Body of pancreas (tissue), 4 donors: ENCODE measurements around the gene PCBP3. TPM values are rescaled to one million over a fixed set of nuclear protein-coding genes. Genes with fewer than 3 reads are reported as not detected.
"Not testable (repeated sequence)": the region's sequence is repeated elsewhere in the genome, so short reads cannot be mapped to it uniquely, and the experiment has no call there.

Source experiments
- ATAC-seq: fragments of 150-250 bp; one replicate; pipeline ENCODE4 v1.9.1; 2016
- DNase-seq, 4 donors: peaks; one replicate each; pipeline ENCODE4 v3.0.0-alpha.2; 2019
- H3K27ac ChIP-seq, 4 donors: fragments of 200-600 bp; sonication (generic); 1 replicate in 3 of 4; 2 replicates in 1 of 4; pipeline versions ENCODE4 v1.5.1 to v1.6.1; 2016 to 2019; ENCODE audit warnings: mild to moderate bottlenecking in 1 of 4, mixed read lengths in 1 of 4, moderate library complexity in 1 of 4
- H3K27me3 ChIP-seq, 2 donors: fragments of 200-600 bp; sonication (generic); one replicate each; pipeline ENCODE4 v1.6.0; 2016; ENCODE audit warnings: mild to moderate bottlenecking in 1 of 2
- H3K36me3 ChIP-seq, 2 donors: fragments of 200-600 bp; sonication (generic); replicated peaks in 1 of 2; 2 replicates each; pipeline ENCODE4 v1.5.1; 2016; ENCODE audit warnings: low read depth in 2 of 2; ENCODE audit not compliant: insufficient read depth in 1 of 2
- H3K4me1 ChIP-seq: fragments of 200-600 bp; sonication (generic); one replicate; pipeline ENCODE4 v1.6.0; 2016
- H3K4me3 ChIP-seq, 2 donors: fragments of 200-600 bp; sonication (generic); 1 replicate in 1 of 2; 2 replicates in 1 of 2; pipeline ENCODE4 v1.5.1; 2016 to 2019
- H3K9me3 ChIP-seq, 3 donors: fragments of 200-600 bp; sonication (generic); 1 replicate in 2 of 3; 2 replicates in 1 of 3; pipeline ENCODE4 v1.5.1; 2016
- POLR2A ChIP-seq, 3 donors: fragments of 450-650 bp; IDR thresholded peaks; one replicate each; pipeline ENCODE4 v1.6.1; 2016; ENCODE audit warnings: antibody characterized with exemption in 3 of 3, mild to moderate bottlenecking in 2 of 3
- WGBS, 2 donors: methylation state at CpG; one replicate each; pipeline ENCODE4 v1.1.5; 2017; 5-methylcytosine and 5-hydroxymethylcytosine counted together
- intact Hi-C: fragments of 100-400 bp; cut with DNase I; formaldehyde crosslinking; loops from one replicate; pipeline ENCODE4 v1.15.1; 2023
- total RNA-seq, 2 donors: library from RNA; depleted of rRNA; stranded (reverse); fragments of >200 nt; gene quantifications; one replicate each; pipeline ENCODE4 v1.1.0, GENCODE V29; 2016
- TF ChIP-seq, protein P1 (sequence below), 7 experiments: fragments of 450-650 bp in 4 of 7; fragments of 200-600 bp in 3 of 7; sonication (generic) in 3 of 7; IDR thresholded peaks; one replicate each; pipeline ENCODE4 v1.5.1; 2016 to 2019; ENCODE audit warnings: antibody characterized with exemption in 7 of 7

Gene PCBP3
- total RNA-seq, 2 donors from 2014 or later: 1.3 to 4.6 TPM

DNA sequence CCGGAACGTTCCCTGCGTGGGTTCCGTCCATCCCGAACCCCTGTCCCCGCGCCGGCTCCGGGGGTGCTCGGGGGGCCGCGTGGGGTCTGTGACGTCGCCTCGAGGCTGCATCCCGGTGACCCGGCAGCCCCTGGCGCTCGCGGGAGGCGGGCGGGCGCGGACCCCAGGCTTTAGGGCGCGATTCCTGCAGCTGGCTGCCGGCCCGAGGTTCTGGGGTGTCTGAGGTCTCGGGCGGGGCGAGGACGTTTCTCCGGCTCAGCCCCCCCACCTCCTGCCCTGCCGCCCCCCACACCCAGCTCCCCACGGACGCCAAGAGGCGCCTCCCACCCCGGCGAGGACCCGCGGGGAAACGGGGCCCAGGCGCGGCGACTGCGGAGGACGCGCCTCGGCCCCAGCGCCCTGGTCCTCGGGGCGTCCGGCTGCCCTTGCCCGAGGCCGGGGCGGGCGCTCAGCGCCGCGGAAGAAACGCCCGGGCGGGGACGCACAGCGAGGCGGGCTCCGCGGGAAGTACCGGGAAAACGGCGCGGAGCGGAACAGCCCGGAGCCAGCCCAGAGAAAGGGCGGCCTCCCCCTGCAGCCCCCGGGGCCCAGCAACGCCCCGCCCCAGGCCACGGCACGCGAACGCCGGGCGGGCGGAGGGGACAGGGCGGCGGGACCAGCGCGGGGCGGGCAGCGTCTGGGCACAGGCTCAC is 1.3 kb upstream of the PCBP3 start:
- 11 to 31% methylated on average over 10 to 53 of the region's 91 CpGs for WGBS, 2 donors
- no peaks in the 10 kb centered on the region for H3K27me3 ChIP-seq
- no peaks in the 10 kb centered on the region for H3K9me3 ChIP-seq
- intact Hi-C loops: no loop called here
- peak in 1 of 4 donors; percentile 28 for DNase-seq
- ATAC-seq: no peak
- no peaks in the 10 kb centered on the region for H3K36me3 ChIP-seq
- H3K27ac ChIP-seq: no peak overlapping the region
- H3K4me1 ChIP-seq: no peaks in the 10 kb centered on the region
- H3K4me3 ChIP-seq: no peak overlapping the region
- TF ChIP-seq POLR2A (IDR thresholded peaks at IDR 0.05): no peak
- TF ChIP-seq, protein P1, sequence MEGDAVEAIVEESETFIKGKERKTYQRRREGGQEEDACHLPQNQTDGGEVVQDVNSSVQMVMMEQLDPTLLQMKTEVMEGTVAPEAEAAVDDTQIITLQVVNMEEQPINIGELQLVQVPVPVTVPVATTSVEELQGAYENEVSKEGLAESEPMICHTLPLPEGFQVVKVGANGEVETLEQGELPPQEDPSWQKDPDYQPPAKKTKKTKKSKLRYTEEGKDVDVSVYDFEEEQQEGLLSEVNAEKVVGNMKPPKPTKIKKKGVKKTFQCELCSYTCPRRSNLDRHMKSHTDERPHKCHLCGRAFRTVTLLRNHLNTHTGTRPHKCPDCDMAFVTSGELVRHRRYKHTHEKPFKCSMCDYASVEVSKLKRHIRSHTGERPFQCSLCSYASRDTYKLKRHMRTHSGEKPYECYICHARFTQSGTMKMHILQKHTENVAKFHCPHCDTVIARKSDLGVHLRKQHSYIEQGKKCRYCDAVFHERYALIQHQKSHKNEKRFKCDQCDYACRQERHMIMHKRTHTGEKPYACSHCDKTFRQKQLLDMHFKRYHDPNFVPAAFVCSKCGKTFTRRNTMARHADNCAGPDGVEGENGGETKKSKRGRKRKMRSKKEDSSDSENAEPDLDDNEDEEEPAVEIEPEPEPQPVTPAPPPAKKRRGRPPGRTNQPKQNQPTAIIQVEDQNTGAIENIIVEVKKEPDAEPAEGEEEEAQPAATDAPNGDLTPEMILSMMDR (IDR thresholded peaks at IDR 0.05): no peak

DNA sequence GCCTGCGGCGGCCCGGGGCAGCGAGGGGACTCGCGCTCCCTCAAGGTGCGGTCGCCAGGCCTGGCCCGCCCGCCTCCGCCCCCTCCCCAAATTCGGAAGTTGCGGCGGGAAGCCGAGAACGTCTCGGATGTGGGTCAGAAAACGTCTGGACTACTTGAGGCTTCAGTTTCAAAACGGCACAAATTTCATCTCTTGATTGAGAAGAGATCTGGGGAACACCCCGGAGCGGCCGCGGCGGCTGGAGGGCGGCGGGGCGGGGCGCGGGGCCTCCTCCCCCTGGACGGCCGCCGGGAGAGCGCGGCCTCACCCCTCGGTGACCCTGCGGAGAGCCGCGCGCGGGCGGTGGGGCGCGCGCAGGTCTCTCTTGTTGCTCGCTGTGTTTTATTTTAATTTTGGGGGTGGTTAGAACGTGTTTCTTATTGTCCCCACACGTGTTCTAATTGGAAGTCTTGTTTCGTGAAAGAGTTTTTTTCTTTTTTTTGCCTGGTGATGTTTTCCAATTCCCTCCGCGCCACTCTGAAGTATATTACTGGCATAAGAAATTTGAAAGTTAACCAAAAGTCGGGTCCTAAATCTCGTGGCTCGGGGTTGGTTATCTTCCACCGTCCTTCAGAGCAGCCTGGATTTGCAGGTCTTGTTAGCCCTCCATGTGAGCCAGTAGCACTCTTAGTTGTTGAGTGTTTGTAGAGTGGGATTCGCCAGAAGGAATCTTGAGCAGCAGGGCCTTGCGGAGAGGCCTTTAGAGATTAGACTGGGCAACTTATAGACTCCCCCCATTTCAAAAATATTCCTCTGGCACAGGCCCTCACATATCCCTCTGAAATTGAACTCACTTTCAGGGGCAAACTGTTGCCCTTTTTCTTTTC is 749 bp downstream of the PCBP3 start:
- Histone ChIP-seq H3K4me3 (no peak overlapping the region), H3K4me1 (no peaks in the 10 kb centered on the region), H3K27ac (no peak overlapping the region), H3K36me3 (no peaks in the 10 kb centered on the region), H3K9me3 (no peaks in the 10 kb centered on the region), H3K27me3 (no peaks in the 10 kb centered on the region)
- TF ChIP-seq POLR2A (IDR thresholded peaks at IDR 0.05): no peak
- TF ChIP-seq, protein P1 (IDR thresholded peaks at IDR 0.05): no peak
- ATAC-seq: no peak
- DNase-seq: no peak
- intact Hi-C loops: no loop called here
- 5 to 13% methylated on average over 27 to 56 of the region's 56 CpGs for WGBS, 2 donors

DNA sequence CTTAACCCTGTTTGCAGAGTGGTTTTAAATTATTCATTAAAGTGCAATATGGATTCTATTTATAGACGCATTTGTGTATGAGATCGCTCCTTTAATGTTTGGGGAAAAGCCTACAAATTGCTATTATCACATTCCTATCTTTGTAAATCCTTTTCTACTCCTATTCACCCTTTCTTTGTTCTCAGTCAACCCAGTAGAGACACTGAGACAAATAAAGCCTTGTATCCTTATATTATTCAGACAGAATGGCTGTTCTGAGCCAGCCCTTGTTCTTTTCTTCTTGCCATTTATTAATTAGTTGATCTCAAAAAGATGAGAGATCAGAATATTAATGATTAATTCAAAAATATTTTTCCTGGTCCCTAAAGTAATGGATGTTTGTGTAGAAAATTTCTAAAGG is 8.4 kb downstream of the PCBP3 start:
- Histone ChIP-seq H3K36me3 (no peaks in the 10 kb centered on the region), H3K27me3 (no peaks in the 10 kb centered on the region), H3K9me3 (no peaks in the 10 kb centered on the region), H3K4me3 (no peak overlapping the region), H3K4me1 (no peaks in the 10 kb centered on the region), H3K27ac (no peak overlapping the region)
- DNase-seq (no peak), ATAC-seq (no peak)
- WGBS, 2 donors: 51 to 54% methylated on average over 2 of the region's 2 CpGs
- intact Hi-C loops: no loop called here
- TF ChIP-seq, protein P1 (IDR thresholded peaks at IDR 0.05): no peak

DNA sequence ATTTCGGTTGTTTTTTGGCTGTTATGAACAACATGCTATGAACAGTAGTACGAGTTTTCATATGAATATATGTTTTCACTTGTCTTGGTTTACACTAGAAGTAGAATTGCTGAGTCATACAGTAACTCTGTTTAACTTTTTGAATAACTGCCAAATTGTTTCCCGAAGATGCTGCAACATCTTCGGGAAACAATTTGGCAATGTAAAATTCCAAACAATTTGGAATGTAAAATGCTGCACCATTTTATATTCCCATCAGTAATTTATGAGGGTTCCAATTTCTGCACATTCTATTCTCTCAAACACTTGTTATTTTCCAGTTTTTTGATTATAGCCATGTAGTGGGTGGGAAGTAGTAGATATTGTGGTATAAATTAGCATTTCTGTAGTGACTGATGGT is 11.6 kb downstream of the PCBP3 start:
- TF ChIP-seq POLR2A (IDR thresholded peaks at IDR 0.05): no peak
- TF ChIP-seq, protein P1 (IDR thresholded peaks at IDR 0.05): no peak
- H3K27ac ChIP-seq: no peak overlapping the region
- no peak for DNase-seq
- H3K4me3 ChIP-seq: no peak overlapping the region
- WGBS, 2 donors: 77 to 78% methylated on average over 4 of the region's 4 CpGs
- no peak for ATAC-seq
- no peaks in the 10 kb centered on the region for H3K36me3 ChIP-seq
- intact Hi-C loops: no loop called here
- H3K4me1 ChIP-seq: no peaks in the 10 kb centered on the region
- no peaks in the 10 kb centered on the region for H3K9me3 ChIP-seq
- no peaks in the 10 kb centered on the region for H3K27me3 ChIP-seq

DNA sequence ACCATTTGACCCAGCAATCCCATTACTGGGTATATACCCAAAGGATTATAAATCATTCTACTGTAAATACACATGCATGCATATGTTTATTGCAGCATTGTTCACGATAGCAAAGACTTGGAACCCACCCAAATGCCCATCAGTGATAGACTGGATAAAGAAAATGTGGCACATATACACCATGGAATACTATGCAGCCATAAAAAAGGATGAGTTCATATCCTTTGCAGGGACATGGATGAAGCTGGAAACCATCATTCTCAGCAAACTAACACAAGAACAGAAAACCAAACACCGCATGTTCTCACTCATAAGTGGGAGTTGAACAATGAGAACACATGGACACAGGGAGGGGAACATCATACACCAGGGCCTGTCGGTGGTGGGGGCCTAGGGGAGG is 12.6 kb downstream of the PCBP3 start:
- intact Hi-C loops, ATAC-seq: not testable (repeated sequence)
- 78 to 80% methylated on average over 3 of the region's 3 CpGs for WGBS, 2 donors

DNA sequence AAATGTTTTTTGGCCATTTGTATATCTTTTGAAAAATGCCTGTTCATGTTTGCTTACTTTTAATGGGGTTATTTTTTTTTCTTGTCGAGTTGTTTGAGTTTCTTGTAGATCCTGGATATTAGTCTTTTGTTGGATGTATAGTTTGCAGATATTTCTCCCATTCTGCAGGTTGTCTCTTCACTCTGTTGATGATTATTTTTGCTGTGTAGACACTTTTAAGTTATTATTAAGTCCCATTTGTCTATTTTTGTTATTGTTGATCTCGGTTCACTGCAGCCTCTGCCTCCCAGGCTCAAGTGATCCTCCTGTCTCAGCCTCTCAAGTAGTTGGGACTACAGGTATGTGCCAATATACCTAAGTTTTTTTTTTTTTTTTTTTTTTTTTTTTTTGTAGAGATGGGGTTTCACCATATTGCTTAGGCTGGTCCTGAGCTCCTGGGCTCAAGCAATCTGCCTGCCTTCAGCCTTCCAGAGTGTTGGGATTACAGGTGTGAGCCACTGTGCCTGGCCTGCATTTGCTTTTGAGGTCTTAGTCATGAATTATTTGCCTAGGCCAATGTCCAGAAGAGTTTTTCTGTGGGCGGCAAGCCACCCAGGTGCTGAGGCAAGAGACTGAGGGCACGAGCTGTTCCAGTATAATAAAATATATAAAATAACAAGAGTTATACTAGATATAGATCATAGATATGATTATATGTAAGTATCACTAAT is 18.5 kb downstream of the PCBP3 start:
- peak in 1 of 4 donors; percentile 54 for DNase-seq
- H3K9me3 ChIP-seq, H3K27ac ChIP-seq, H3K4me1 ChIP-seq, ATAC-seq, intact Hi-C loops, H3K27me3 ChIP-seq, H3K4me3 ChIP-seq, H3K36me3 ChIP-seq: not testable (repeated sequence)
- 72 to 77% methylated on average over 4 of the region's 4 CpGs for WGBS, 2 donors

More for the DNA sequence above, 12.6 kb downstream of the PCBP3 start:
- not testable (repeated sequence) for DNase-seq, H3K4me1 ChIP-seq, H3K36me3 ChIP-seq, H3K9me3 ChIP-seq, H3K27me3 ChIP-seq, H3K27ac ChIP-seq, H3K4me3 ChIP-seq

DNA sequence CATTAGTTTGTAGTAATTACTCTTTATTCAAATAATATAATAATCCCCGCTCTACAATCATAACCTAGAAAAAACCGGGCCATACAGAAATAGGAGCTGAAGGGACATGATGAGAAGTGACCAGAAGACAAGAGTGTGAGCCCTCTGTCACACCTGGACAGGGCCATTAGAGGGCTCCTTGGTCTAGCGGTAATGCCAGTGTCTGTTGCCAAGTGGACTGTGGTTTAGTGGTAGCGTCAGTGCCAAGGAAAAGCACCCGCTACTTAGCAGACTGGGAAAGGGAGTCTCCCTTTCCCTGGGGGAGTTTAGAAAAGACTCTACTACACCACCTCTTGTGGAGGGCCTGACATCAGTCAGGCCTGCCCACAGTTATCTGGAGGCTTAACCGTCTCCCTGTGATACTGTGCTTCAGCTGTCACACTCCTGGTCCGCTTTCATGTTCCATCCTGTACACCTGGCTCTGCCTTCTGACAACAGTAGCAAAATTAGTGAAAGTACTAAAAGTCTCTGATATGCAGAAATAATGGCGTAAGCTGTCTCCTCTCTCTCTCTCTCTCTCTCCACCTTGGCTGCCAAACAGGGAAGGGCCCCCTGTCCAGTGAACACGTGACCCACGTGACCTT is 19.2 kb downstream of the PCBP3 start:
- H3K27me3 ChIP-seq, H3K4me3 ChIP-seq, H3K27ac ChIP-seq, ATAC-seq, DNase-seq, H3K4me1 ChIP-seq, H3K9me3 ChIP-seq, intact Hi-C loops, H3K36me3 ChIP-seq: not testable (repeated sequence)
- WGBS, 2 donors: 91 to 94% methylated on average over 10 of the region's 10 CpGs
